AG04449 (cell line): ENCODE measurements around the gene HRH1.

Source experiments
- CTCF ChIA-PET: fragments of 350-600 bp; formaldehyde crosslinking; extraction: SDS; loops from one replicate; lab custom pipeline; 2021; ENCODE audit warnings: antibody characterized with exemption; lab: Yijun Ruan, JAX
- POLR2A ChIA-PET: fragments of 400-600, 350-600 bp; formaldehyde crosslinking; extraction: SDS; loops from one replicate; lab custom pipeline; 2020; ENCODE audit warnings: antibody characterized with exemption, inconsistent platforms; lab: Yijun Ruan, JAX
- DNase-seq: peaks from one replicate; pipeline ENCODE4 v3.0.0-alpha.2; 2010; ENCODE audit warnings: low read depth, low spot score
- H3K4me3 ChIP-seq: 2 replicates; pipeline ENCODE4 v1.5.1; 2011; ENCODE audit warnings: low read depth, mild to moderate bottlenecking, control low read depth, low read length
- TF ChIP-seq, protein P1 (sequence below): IDR thresholded peaks from one replicate; pipeline ENCODE4 v1.5.1; 2011; ENCODE audit warnings: mild to moderate bottlenecking, moderate library complexity, low read length, control low read depth, inconsistent platforms; ENCODE audit not compliant: insufficient read depth; ENCODE audit errors: missing control alignments

HRH1 gene

DNA sequence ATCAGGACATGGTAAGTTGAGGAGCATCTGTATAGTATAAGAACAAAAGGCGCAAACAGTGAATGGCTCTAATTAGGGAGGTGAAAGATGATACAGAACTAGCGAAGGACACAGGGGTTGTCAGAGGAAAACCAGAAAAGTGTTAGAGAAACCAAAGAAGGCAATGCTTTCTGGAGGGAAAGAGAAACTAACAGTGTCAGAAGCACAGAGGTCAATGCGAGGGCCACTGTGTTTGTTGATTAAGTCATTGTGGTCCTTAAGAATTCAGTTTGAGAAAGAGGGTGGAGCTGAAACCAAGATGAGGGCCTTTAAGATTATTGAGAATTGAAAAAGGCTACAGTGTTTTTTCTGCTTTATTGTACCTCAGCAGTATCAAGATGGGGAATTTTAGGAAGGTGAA is 146.7 kb downstream of the HRH1 start:
- CTCF ChIA-PET: interaction anchor here (1.4 kb wide), 1 partner anchor 146 kb away, joined by 5 read pairs; the partner anchor contains the start of gene HRH1
- POLR2A ChIA-PET: no interaction called here

DNA sequence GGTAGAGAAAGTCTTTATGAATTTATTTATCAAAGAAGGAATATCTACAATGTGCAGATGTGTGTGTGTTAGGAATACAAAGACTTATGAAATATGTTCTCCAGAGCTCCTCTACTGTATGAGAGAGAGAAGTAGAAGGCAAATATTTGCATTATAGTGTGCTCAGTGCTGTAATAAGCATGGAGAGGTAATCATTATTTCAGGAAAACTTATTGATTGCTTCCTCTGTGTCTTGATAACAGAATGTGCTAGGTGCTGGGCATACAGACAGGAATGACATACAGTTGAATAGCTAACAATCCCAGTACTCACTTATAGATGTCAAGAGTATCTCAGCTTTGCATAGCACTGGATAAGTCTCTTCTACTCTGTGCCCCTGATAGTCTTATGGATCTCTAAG is 148.2 kb downstream of the HRH1 start:
- CTCF ChIA-PET: interaction anchor here (0.9 to 1.2 kb wide), 2 partner anchors 10 to 24 kb away, joined by 3 to 5 read pairs; no protein-coding TSS in a partner anchor
- H3K4me3 ChIP-seq: no peak overlapping the region
- no peak for DNase-seq
- POLR2A ChIA-PET: no interaction called here
- TF ChIP-seq, protein P1, sequence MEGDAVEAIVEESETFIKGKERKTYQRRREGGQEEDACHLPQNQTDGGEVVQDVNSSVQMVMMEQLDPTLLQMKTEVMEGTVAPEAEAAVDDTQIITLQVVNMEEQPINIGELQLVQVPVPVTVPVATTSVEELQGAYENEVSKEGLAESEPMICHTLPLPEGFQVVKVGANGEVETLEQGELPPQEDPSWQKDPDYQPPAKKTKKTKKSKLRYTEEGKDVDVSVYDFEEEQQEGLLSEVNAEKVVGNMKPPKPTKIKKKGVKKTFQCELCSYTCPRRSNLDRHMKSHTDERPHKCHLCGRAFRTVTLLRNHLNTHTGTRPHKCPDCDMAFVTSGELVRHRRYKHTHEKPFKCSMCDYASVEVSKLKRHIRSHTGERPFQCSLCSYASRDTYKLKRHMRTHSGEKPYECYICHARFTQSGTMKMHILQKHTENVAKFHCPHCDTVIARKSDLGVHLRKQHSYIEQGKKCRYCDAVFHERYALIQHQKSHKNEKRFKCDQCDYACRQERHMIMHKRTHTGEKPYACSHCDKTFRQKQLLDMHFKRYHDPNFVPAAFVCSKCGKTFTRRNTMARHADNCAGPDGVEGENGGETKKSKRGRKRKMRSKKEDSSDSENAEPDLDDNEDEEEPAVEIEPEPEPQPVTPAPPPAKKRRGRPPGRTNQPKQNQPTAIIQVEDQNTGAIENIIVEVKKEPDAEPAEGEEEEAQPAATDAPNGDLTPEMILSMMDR: no peak

More for the DNA sequence above, 146.7 kb downstream of the HRH1 start:
- no peak for DNase-seq
- TF ChIP-seq, protein P1: no peak
- H3K4me3 ChIP-seq: no peak overlapping the region

DNA sequence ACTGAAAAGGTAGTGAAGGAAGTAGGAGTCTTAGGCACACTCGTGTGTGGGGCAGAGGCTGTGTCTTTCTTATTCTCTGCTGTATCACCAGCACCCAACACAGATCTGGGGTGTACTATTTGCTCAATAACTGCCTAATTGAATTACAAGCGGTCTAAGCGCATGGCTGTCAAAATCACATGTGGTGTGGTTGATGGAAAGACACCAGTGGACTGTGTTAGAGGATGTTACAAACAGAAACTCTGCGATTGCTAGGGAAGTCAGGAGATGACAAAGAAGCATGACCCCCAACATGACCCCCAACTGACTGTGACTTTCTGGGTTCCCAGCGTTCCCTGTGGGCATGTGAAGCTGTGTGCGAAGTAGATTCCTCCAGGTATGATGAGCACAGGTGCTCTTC is 149.9 kb downstream of the HRH1 start:
- CTCF ChIA-PET: interaction anchor here (1.4 kb wide), 1 partner anchor 31 kb away, joined by 9 read pairs; no protein-coding TSS in a partner anchor
- POLR2A ChIA-PET: no interaction called here
- DNase-seq: no peak
- no peak overlapping the region for H3K4me3 ChIP-seq
- TF ChIP-seq, protein P1: no peak

DNA sequence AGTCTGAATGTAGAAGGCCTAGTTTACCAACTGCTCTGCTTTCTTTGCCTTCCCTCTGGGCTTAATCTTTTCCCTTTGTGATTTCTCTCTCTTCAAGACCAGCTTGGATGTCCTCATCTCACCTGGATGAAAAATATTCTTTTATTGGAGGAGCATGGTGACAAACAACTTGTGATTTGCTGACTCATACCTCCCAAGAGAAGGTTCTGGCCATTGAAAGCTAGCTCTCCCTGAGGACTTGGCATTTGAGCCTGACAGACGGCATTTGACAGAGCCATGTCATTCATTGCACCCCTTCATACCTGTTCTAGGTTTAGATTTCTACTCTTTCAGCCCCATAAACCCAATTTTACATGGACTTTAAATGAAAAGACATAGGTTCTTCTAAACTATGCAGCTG is 151.2 kb downstream of the HRH1 start:
- POLR2A ChIA-PET: no interaction called here
- no peak for DNase-seq

DNA sequence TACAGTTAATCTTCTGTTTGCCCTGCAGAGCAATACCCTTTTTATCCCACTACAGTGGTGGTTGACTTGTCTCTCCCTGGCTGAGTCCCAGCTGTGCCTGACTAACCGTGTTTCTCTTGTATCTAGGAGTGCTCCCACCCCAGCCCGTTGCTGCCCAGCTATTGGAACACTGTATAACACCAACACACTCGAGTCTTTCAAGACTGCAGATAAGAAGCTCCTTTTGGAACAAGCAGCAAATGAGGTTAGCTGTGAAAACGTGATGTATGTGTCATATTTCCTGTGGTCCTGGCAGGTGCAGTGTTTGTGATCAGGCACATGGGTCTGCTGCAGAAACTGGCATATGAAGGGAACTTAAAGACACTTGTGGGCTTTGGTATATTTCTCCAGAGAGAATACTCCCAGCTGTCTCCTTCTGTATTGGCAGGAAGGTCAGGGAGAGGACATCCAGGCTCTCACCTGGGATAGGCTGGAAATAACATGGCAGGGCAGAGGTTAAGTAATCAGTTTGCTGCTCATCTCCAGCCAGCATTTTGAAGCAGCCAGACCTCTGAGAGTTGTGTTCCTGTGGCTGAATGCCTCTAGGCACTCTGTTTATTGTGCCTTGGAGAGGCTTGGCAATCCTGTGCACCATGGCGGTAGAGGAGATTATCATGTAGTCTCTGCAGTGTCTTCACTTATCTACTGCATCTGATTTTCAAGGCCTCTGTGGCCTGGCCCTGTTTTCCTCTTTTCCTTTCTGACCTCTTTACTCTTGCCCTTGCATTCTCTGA is 152.7 kb downstream of the HRH1 start:
- H3K4me3 ChIP-seq: no peak overlapping the region
- DNase-seq: no peak
- TF ChIP-seq, protein P1: no peak
- ChIA-PET POLR2A (interaction anchor here (0.6 kb wide), 1 partner anchor 188 kb away, joined by 3 read pairs; no protein-coding TSS in a partner anchor), CTCF (interaction anchor here (1.3 kb wide), 1 partner anchor 247 kb away, joined by 5 read pairs; no protein-coding TSS in a partner anchor)

More for the DNA sequence above, 151.2 kb downstream of the HRH1 start:
- TF ChIP-seq, protein P1: no peak
- H3K4me3 ChIP-seq: no peak overlapping the region
- CTCF ChIA-PET: interaction anchor here (0.6 to 1.4 kb wide), 4 partner anchors 25 to 530 kb away, joined by 3 to 9 read pairs (median 4); no protein-coding TSS in a partner anchor

DNA sequence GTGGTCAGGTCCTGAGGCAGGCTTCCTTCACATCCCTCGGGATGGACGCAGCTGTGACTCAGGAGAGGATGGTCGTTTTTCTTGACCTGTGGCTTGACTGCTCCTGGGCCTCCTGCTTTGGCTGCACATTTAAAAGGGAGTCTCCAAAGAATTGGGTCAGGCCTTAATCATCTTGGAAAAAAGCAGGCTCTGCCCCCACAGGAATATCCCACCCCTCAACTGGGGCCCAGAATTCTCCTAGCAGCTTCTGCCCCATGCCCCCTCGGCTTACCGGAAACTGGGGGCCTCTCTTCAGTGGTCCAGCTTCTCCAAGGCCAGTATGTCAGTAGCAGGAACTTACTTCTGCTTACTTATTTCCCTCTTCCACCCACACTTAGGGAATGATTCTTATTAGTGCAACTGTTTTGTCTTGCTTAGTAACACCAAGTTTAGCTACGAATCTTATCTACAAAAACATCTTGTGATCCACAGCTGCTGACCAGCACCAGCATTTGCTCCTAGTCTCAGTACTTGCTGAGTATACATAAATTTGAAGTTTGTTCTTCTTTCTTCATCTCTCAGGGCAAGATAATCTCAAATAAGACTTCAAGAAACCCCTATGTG is 153.6 kb downstream of the HRH1 start:
- TF ChIP-seq, protein P1: no peak
- no peak for DNase-seq
- CTCF ChIA-PET: no interaction called here
- POLR2A ChIA-PET: no interaction called here
- no peak overlapping the region for H3K4me3 ChIP-seq
